Prostate gland (tissue), 2 donors: ENCODE data around the gene PUS1. TPM values are rescaled to one million over a fixed set of nuclear protein-coding genes. Genes with fewer than 3 reads are reported as not detected.

Source experiments
- DNase-seq: peaks from one replicate; pipeline ENCODE4 v3.0.0-alpha.2; 2019; ENCODE audit warnings: low spot score
- H3K27ac ChIP-seq, 2 donors: fragments of 200-600 bp; sonication (generic); 2 replicates each; pipeline ENCODE4 v1.5.1; 2017 to 2019
- H3K27me3 ChIP-seq: fragments of 200-600 bp; sonication (generic); replicated peaks from 2 replicates; pipeline ENCODE4 v1.5.1; 2019; ENCODE audit not compliant: insufficient read depth
- H3K36me3 ChIP-seq, 2 donors: fragments of 200-600 bp; sonication (generic); 1 replicate in 1 of 2; 2 replicates in 1 of 2; pipeline versions ENCODE4 v1.5.1 to v1.8.1; 2017 to 2019
- H3K4me1 ChIP-seq: fragments of 200-600 bp; sonication (generic); replicated peaks from 2 replicates; pipeline ENCODE4 v1.5.1; 2019
- H3K4me3 ChIP-seq, 2 donors: fragments of 200-600 bp; sonication (generic); 2 replicates each; pipeline ENCODE4 v1.5.1; 2017 to 2019
- H3K9me3 ChIP-seq: fragments of 200-600 bp; sonication (generic); 2 replicates; pipeline ENCODE4 v1.5.1; 2017
- CTCF ChIP-seq, 4 experiments: fragments of 200-600 bp in 2 of 4; fragments of 450-650 bp in 2 of 4; sonication (generic) in 2 of 4; IDR thresholded peaks; 1 replicate in 3 of 4; 2 replicates in 1 of 4; pipeline ENCODE4 v1.5.1; 2016 to 2019; ENCODE audit warnings: antibody characterized with exemption in 4 of 4, mild to moderate bottlenecking in 2 of 4, moderate library complexity in 2 of 4
- POLR2A ChIP-seq: fragments of 450-650 bp; IDR thresholded peaks from one replicate; pipeline ENCODE4 v1.6.1; 2016; ENCODE audit warnings: antibody characterized with exemption, mild to moderate bottlenecking
- POLR2AphosphoS5 ChIP-seq: sonication (generic); formaldehyde crosslinking; IDR thresholded peaks from one replicate; pipeline ENCODE4 v1.6.1; 2017; ENCODE audit warnings: antibody characterized with exemption
- WGBS: methylation state at CpG from one replicate; pipeline ENCODE4 v1.1.5; 2018; 5-methylcytosine and 5-hydroxymethylcytosine counted together
- intact Hi-C: fragments of 100-400 bp; cut with DNase I; formaldehyde crosslinking; loops from one replicate; pipeline ENCODE4 v1.14.2; 2022
- total RNA-seq, 2 donors: library from RNA; depleted of rRNA; stranded (reverse); fragments of >200 nt; gene quantifications; one replicate each; pipeline ENCODE4 v1.1.0, GENCODE V29; 2016

Gene PUS1
- total RNA-seq, 2 donors from 2014 or later, result 17.4 to 17.8 TPM

GRCh38 chr12:131933387-131933786, 4.3 kb downstream of the PUS1 start:
- Histone ChIP-seq H3K4me1 (no peaks in the 10 kb centered on the region), H3K4me3 (no peak overlapping the region), H3K9me3 (no peaks in the 10 kb centered on the region), H3K27me3 (no peaks in the 10 kb centered on the region), H3K27ac (no peak overlapping the region), H3K36me3 (no peaks in the 10 kb centered on the region)
- intact Hi-C loops, result no loop called here
- TF ChIP-seq CTCF (IDR thresholded peaks at IDR 0.05) (no peak), POLR2AphosphoS5 (no peak), POLR2A (no peak)
- 97% methylated on average over 8 of the region's 8 CpGs for WGBS
- DNase-seq, result no peak

GRCh38 chr12:131934535-131934934, 5.5 kb downstream of the PUS1 start:
- no peak for TF ChIP-seq CTCF (IDR thresholded peaks at IDR 0.05)
- TF ChIP-seq POLR2AphosphoS5, result no peak
- TF ChIP-seq POLR2A, result no peak
- Histone ChIP-seq H3K27me3 (no peaks in the 10 kb centered on the region), H3K4me1 (no peaks in the 10 kb centered on the region), H3K9me3 (no peaks in the 10 kb centered on the region), H3K36me3 (no peaks in the 10 kb centered on the region), H3K27ac (no peak overlapping the region), H3K4me3 (no peak overlapping the region)
- DNase-seq, result no peak
- intact Hi-C loops, result no loop called here
- WGBS, result 88% methylated on average over 11 of the region's 11 CpGs

GRCh38 chr12:131938082-131938481, 9.0 kb downstream of the PUS1 start:
- H3K36me3 ChIP-seq, result peaks cover 0 to 6% of the 10 kb centered on the region in 2 donors
- DNase-seq, result no peak
- no peak for TF ChIP-seq CTCF (IDR thresholded peaks at IDR 0.05)
- no peak for TF ChIP-seq POLR2A
- TF ChIP-seq POLR2AphosphoS5, result no peak
- peak overlapping the region in 1 of 2 donors; percentile 12 for H3K27ac ChIP-seq
- 74% methylated on average over 7 of the region's 7 CpGs for WGBS
- no peaks in the 10 kb centered on the region for H3K4me1 ChIP-seq
- H3K9me3 ChIP-seq, result no peaks in the 10 kb centered on the region
- intact Hi-C loops, result no loop called here
- H3K27me3 ChIP-seq, result no peaks in the 10 kb centered on the region
- no peak overlapping the region for H3K4me3 ChIP-seq

- H3K36me3 ChIP-seq, result peaks cover 0 to 6% of the 10 kb centered on the region in 2 donors
- TF ChIP-seq POLR2A (no peak), CTCF (IDR thresholded peaks at IDR 0.05) (no peak), POLR2AphosphoS5 (peak; percentile 48)
- WGBS, result 89% methylated on average over 16 of the region's 16 CpGs
- H3K9me3 ChIP-seq, result no peaks in the 10 kb centered on the region
- H3K27ac ChIP-seq, result peak overlapping the region in 1 of 2 donors; percentile 63
- H3K4me3 ChIP-seq, result no peak overlapping the region
- intact Hi-C loops, result no loop called here
- DNase-seq, result no peak
- no peaks in the 10 kb centered on the region for H3K27me3 ChIP-seq
- no peaks in the 10 kb centered on the region for H3K4me1 ChIP-seq
Measured at GRCh38 chr12:131939007-131939406, 9.9 kb downstream of the PUS1 start.

- H3K36me3 ChIP-seq, result peaks cover 0 to 6% of the 10 kb centered on the region in 2 donors
- 79% methylated on average over 8 of the region's 8 CpGs for WGBS
- DNase-seq, result no peak
- intact Hi-C loops, result no loop called here
- H3K27me3 ChIP-seq, result no peaks in the 10 kb centered on the region
- no peak overlapping the region for H3K4me3 ChIP-seq
- H3K27ac ChIP-seq, result peak overlapping the region in 1 of 2 donors; percentile 63
- TF ChIP-seq CTCF (IDR thresholded peaks at IDR 0.05) (no peak), POLR2AphosphoS5 (peak; percentile 69)
- H3K9me3 ChIP-seq, result no peaks in the 10 kb centered on the region
- no peaks in the 10 kb centered on the region for H3K4me1 ChIP-seq
Measured at GRCh38 chr12:131940141-131940547, 11.1 kb downstream of the PUS1 start.
